Fibroblast of skin of right biceps (primary cell): ENCODE measurements around the gene MAP1B.

Source experiments
- DNase-seq: peaks from one replicate; pipeline ENCODE4 v3.0.0-alpha.2; 2013

MAP1B gene

GRCh38 chr5:72101828-72102227, 5.4 kb upstream of the MAP1B start:
- peak; percentile 62 for DNase-seq

GRCh38 chr5:72106817-72107130, 501 bp upstream of the MAP1B start:
- no peak for DNase-seq

- DNase-seq = no peak
Observed at GRCh38 chr5:72107901-72108201, 576 bp downstream of the MAP1B start.

GRCh38 chr5:72108202-72109061, 1.2 kb downstream of the MAP1B start:
- DNase-seq = peak; percentile 77

DNA sequence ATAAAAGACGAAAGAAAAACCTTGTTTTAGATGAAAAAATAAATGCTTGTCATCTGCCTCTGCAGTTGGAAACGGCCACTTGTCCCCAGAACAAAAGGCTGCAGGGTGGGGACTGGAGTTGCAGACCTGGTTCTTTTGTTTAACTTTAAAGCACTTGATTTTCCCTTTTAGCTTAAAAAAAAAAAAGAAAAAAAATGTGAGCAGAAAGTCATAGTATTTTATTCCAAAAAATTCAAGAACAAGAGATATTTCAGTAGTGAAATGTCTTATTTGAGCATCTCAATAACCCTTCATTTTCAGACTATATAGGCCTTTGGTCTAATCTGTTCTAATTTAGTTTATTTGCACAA, 1.8 kb downstream of the MAP1B start:
- DNase-seq = no peak

DNA sequence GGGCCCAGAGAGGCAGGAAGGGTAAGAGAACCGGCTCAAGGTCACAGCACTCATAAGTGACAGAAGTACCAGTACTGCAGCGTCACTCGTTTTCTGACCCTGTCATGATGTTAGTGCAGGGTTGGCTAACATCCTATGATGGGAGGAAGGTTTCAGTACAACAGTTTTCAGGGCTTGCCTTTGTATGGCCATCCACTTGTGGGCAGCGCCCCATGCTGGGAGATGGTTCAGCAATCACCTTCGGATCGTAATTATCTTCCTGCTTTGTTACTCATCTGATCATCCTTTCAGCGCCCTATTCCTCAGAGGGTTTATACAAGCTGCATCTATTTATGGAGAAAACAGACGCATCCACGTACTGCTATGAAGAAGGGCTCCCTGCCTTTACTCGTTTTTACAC, 2.4 kb downstream of the MAP1B start:
- peak; percentile 63 for DNase-seq

DNA sequence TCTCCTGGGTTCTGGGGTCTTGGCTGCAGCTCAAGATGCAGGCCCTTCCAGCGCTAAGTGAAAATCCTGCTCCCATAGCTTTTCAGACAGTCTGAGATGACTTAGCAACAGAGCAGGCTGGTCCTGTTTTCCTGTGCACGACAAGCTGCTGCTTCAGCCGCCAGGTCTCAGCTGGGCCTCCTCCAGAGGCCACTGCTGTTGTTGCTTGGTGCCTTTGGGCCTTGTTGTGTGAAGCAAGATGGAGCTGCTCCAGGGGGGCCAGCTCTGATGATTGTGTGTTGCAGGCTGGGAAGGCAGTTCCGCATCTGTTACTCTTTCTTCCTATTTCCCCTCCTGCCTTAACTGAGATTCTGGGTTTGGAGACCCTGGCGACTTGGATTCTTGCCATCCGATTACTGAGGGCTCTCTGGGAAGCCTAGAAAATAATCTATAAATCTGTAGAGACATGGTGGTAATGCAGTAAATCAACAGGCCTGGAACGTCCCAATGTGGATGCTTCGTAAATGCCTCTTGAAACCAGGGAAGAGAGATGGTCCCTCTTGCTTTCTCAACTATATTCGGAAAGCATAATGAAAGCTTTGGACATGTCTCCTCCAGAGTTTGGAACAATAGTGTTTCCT, 3.2 kb downstream of the MAP1B start:
- DNase-seq = peak; percentile 46

- no peak for DNase-seq
Observed at GRCh38 chr5:72112389-72112788, 5.1 kb downstream of the MAP1B start.

DNA sequence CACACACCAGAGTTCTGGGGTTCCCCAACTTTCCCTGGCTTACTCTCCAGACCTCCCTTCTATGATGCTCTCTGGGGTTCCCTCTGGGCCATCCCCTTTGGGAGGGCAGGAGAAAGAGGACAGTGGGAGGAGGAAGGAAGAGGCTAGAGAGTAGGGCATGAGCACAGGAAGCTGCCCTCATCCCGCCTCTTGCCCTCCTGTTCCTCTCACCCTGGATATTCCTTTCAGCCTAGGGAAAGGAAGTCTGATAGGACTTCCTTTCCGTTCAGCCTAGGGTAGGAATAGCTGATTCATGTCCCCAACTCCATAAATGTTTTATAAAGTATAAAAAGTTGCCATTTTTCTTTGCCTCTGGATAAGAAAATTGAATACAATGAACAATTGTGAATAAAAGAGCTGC, 7.4 kb downstream of the MAP1B start:
- no peak for DNase-seq

- no peak for DNase-seq
Observed at GRCh38 chr5:72115296-72115695, 8.0 kb downstream of the MAP1B start.

- no peak for DNase-seq
Observed at GRCh38 chr5:72117307-72117706, 10.0 kb downstream of the MAP1B start.

DNA sequence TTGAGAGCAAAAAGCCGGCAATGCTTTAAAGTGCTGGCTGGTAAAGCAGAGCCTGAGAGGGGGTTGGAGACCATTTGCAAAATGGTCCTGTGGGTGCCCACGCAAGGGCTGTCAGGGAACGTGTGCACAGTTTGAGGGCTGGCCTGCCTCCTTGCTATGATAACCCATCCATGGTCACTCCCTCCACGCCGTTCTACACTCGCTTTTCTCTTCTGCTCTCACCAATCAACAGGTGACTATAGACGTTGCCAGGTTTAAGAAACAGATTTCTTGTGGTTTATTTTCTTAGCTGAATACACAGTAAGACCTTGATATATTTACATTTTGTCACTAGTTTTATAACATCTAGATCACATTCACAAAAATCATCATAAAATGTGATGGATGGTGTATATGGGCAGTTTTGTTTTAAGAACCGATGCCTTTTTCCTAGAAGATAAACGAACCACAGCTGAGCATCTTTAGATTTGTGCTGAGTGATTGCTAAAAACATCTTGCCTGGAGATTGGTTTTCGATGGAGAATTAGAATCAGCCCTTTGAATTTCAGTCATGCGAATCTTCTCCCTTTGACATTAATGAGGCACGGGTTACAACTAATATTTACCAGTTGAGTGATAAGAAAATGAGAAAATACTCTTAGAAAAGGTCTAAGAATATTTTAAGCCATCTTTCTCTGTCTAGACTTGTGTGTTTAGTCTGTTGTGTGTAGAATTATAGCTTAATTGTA, 13.9 kb downstream of the MAP1B start:
- no peak for DNase-seq

- no peak for DNase-seq
Observed at GRCh38 chr5:72121780-72122445, 14.6 kb downstream of the MAP1B start.

- no peak for DNase-seq
Observed at GRCh38 chr5:72122602-72123001, 15.3 kb downstream of the MAP1B start.

DNA sequence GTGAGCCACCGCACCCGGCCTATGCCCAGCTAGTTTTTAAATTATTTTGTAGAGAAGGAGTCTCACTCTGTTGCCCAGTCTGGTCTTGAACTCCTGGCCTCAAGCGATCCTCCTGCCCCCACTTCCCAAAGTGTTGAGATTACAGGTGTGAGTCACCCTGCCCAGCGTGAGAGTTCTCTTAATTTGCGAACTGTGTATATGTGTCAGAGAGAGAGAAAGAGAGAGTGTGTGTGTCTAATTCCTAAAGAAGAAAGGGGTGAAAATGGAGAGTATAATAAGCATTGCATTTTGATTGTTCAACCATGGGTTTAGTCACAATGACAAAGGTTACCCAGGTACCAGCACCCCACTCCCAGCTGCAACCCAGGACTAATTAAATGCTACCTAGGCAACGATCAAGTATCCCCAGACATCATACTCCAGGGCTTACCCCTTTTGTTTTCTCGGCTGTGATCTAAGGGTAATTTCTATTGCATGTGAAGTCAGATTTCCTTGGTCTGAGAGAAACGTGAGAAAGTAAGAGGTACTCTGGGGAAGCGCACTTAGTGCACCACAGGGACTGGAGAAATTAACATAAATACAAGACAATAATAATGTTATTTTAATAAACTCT, 16.6 kb downstream of the MAP1B start:
- DNase-seq = no peak

- DNase-seq = no peak
Observed at GRCh38 chr5:72125271-72125940, 18.1 kb downstream of the MAP1B start.

GRCh38 chr5:72125941-72126620, 18.8 kb downstream of the MAP1B start:
- no peak for DNase-seq

- peak; percentile 49 for DNase-seq
Observed at GRCh38 chr5:72126796-72127195, 19.5 kb downstream of the MAP1B start.

GRCh38 chr5:72129725-72130124, 22.4 kb downstream of the MAP1B start:
- DNase-seq = peak; percentile 76

DNA sequence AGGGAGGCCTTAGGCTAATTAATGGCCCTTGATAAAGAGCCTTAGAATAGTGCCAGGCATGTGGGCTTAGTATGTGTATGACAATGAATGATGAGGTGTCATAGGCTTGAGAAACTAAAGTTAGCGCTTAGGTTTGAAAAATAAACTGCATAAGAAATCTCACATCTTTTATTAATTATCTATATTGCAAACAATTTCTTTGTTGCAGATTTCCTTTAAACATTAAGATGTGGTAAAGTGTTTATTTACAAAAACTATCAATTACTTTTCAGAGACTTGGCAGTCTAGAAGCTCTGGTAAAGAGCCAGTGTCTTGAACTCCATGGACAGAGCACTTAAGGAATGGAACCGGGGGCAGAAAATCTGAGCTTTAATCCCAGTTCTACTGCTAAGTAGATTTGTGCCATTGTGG, 23.1 kb downstream of the MAP1B start:
- peak; percentile 82 for DNase-seq

DNA sequence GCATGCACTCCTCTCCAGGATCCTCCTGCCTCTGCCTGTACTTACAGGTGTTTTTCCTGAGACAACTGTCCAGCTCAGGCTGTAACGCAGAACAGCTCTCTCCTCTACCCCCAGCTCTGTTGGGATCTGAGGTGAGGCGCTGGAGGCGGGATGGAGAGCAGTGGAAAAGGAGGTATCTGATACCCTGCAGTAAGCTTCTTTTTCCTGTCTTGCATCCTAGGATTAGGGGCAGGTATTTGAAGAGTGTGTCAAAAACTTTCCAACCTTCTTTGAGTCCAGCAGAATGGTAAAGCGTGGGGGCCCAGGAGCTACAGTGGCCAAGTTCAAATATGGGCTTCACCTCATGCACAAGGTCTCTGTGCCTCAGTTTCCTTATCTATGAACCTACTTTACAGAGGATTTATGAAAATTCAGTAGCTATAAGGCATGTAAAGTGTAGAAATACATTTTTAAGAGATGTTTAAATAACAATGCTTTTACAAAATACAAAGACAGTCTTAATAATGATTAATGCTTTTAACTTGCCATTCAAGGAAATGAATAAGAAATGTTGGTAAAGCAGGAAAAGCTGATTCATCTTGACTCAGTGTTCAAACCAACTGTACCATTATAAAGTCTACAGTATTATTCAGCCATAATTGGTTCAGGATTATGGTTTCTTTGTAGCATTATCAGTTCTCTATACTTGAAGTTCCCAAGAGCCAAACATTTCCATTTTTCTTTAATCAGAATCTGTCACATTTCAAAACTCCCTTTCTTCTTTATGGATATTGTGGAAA, 26.1 kb downstream of the MAP1B start:
- DNase-seq = peak; percentile 82
